ENCODE data around the gene SBNO2.
"Not testable (repeated sequence)": the region's sequence is repeated elsewhere in the genome, so short reads cannot be mapped to it uniquely, and the experiment has no call there.

The SBNO2 gene

GRCh38 chr19:1173845-1174809, at the start of gene SBNO2:
SBNO2 (minus strand) TSS chr19:1174268; CDS start chr19:1154276, 19,992 bp downstream.
- peak; percentile 81 to 89 for DNase-seq (ENCODE audit: low read depth in 2 of 2)

- no peak for DNase-seq (ENCODE audit: low read depth in 2 of 2)
These were observed 49.2 kb upstream of the SBNO2 start for GRCh38 chr19:1223018-1223855.

GRCh38 chr19:1222394-1222793, 48.3 kb upstream of the SBNO2 start:
- no peak for DNase-seq (ENCODE audit: low read depth in 2 of 2)

GRCh38 chr19:1221904-1222255, 47.8 kb upstream of the SBNO2 start:
- DNase-seq (ENCODE audit: low read depth in 2 of 2): no peak

GRCh38 chr19:1220976-1221903, 47.2 kb upstream of the SBNO2 start:
- DNase-seq (ENCODE audit: low read depth in 2 of 2): no peak

GRCh38 chr19:1220477-1220930, 46.4 kb upstream of the SBNO2 start:
- DNase-seq (ENCODE audit: low read depth in 2 of 2): no peak

- DNase-seq (ENCODE audit: low read depth in 2 of 2): no peak
These were observed 45.9 kb upstream of the SBNO2 start for GRCh38 chr19:1219786-1220476.

GRCh38 chr19:1218751-1219567, 44.9 kb upstream of the SBNO2 start:
- no peak for DNase-seq (ENCODE audit: low read depth in 2 of 2)

GRCh38 chr19:1217366-1217765, 43.3 kb upstream of the SBNO2 start:
- DNase-seq (ENCODE audit: low read depth in 2 of 2): no peak

- DNase-seq (ENCODE audit: low read depth in 2 of 2): no peak
These were observed 42.7 kb upstream of the SBNO2 start for GRCh38 chr19:1216756-1217155.

- no peak for DNase-seq (ENCODE audit: low read depth in 2 of 2)
These were observed 41.0 kb upstream of the SBNO2 start for GRCh38 chr19:1214862-1215731.

GRCh38 chr19:1214299-1214861, 40.3 kb upstream of the SBNO2 start:
- DNase-seq (ENCODE audit: low read depth in 2 of 2): no peak

- DNase-seq (ENCODE audit: low read depth in 2 of 2): no peak
These were observed 39.6 kb upstream of the SBNO2 start for GRCh38 chr19:1213391-1214286.

- DNase-seq (ENCODE audit: low read depth in 2 of 2): no peak
These were observed 37.6 kb upstream of the SBNO2 start for GRCh38 chr19:1211494-1212234.

- no peak for DNase-seq (ENCODE audit: low read depth in 2 of 2)
These were observed 36.1 kb upstream of the SBNO2 start for GRCh38 chr19:1210227-1210538.

GRCh38 chr19:1208830-1209229, 34.8 kb upstream of the SBNO2 start:
- not testable (repeated sequence) for DNase-seq (ENCODE audit: low read depth in 2 of 2)

GRCh38 chr19:1206864-1207450, 32.9 kb upstream of the SBNO2 start:
- DNase-seq (ENCODE audit: low read depth in 2 of 2): no peak
